Measurements from ENCODE around the gene MFAP1.
"Not testable (repeated sequence)": the region's sequence is repeated elsewhere in the genome, so short reads cannot be mapped to it uniquely, and the experiment has no call there.

The MFAP1 gene

GRCh38 chr15:43829951-43830540 lies 5.6 kb upstream of the MFAP1 start:
- H3K9me3 ChIP-seq (ENCODE audit: insufficient read depth, low read length); H2AFZ ChIP-seq (ENCODE audit: low read depth, low read length); H3K9ac ChIP-seq (ENCODE audit: low read length); H3K4me3 ChIP-seq (ENCODE audit: low read length); H4K20me1 ChIP-seq (ENCODE audit: insufficient read depth, low read length); H3K27ac ChIP-seq (ENCODE audit: low read length); H3K4me2 ChIP-seq (ENCODE audit: low read length); H3K27me3 ChIP-seq (ENCODE audit: low read depth, low read length): not testable (repeated sequence)
- Histone ChIP-seq H3K79me2 (ENCODE audit: low read length) (peaks cover 78% of the 10 kb centered on the region), H3K36me3 (replicated peaks; ENCODE audit: low read depth, low read length) (peaks cover 33% of the 10 kb centered on the region), H3K4me1 (ENCODE audit: low read length) (peaks cover 36% of the 10 kb centered on the region)

DNA sequence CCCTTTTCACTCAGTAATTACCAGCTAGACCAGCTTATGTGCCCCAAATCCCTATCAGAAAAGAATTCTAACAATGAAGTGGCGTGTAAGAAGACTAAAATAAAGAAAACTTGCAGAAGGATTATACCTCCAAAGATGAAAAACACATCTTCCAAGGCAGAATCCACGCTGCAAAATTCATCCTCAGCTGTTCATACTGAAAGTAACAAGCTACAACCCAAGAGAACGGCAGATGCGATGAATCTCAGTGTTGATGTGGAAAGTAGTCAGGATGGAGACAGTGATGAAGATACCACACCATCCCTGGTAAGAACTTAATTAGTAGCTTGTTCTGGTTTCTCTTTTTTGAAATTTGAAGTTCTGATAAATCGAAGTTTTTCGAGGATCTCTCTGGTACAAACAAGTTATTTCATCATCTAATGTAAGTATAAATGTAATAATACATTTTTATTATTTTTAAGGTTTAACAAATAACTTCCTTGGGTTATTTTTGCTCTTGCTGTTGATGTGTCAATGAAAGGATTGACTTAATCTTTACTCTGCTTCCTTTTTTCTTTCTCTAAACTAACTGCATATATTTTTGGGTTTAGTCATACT lies 3.7 kb upstream of the MFAP1 start:
- Histone ChIP-seq H3K36me3 (replicated peaks; ENCODE audit: low read depth, low read length) (peaks cover 27% of the 10 kb centered on the region), H2AFZ (ENCODE audit: low read depth, low read length) (no peak overlapping the region), H3K4me3 (ENCODE audit: low read length) (peak overlapping the region; percentile 97), H3K27ac (ENCODE audit: low read length) (peak overlapping the region; percentile 75), H3K9me3 (ENCODE audit: insufficient read depth, low read length) (no peaks in the 10 kb centered on the region; the same call in 1 of the 2 replicates), H3K79me2 (ENCODE audit: low read length) (peaks cover 85% of the 10 kb centered on the region), H3K9ac (ENCODE audit: low read length) (peak overlapping the region; percentile 98), H3K4me1 (ENCODE audit: low read length) (peaks cover 46% of the 10 kb centered on the region), H3K27me3 (ENCODE audit: low read depth, low read length) (no peaks in the 10 kb centered on the region), H4K20me1 (ENCODE audit: insufficient read depth, low read length) (0 out of 2 replicates have a peak, but pooled peaks cover 2% of the 10 kb centered on the region), H3K4me2 (ENCODE audit: low read length) (peak overlapping the region; percentile 80)
- no peak for TF ChIP-seq EZH2phosphoT487 (IDR thresholded peaks at IDR 0.05; ENCODE audit: low read depth)
- TF ChIP-seq CTCF (IDR thresholded peaks at IDR 0.05; ENCODE audit: low read depth, low read length), result no peak

- peaks cover 49% of the 10 kb centered on the region for H3K4me1 ChIP-seq (ENCODE audit: low read length)
- 0 out of 2 replicates have a peak, but pooled peaks cover 2% of the 10 kb centered on the region for H4K20me1 ChIP-seq (ENCODE audit: insufficient read depth, low read length)
- no peaks in the 10 kb centered on the region for H3K27me3 ChIP-seq (ENCODE audit: low read depth, low read length)
- peak within 1 kb of the TSS; percentile 62 for H2AFZ ChIP-seq (ENCODE audit: low read depth, low read length)
- H3K79me2 ChIP-seq (ENCODE audit: low read length), result peaks cover 83% of the 10 kb centered on the region
- peaks cover 20% of the 10 kb centered on the region for H3K36me3 ChIP-seq (replicated peaks; ENCODE audit: low read depth, low read length)
- peak within 1 kb of the TSS; percentile 75 for H3K27ac ChIP-seq (ENCODE audit: low read length)
- peak within 1 kb of the TSS; percentile 97 for H3K4me3 ChIP-seq (ENCODE audit: low read length)
- H3K9ac ChIP-seq (ENCODE audit: low read length), result peak within 1 kb of the TSS; percentile 98
- peak within 1 kb of the TSS; percentile 80 for H3K4me2 ChIP-seq (ENCODE audit: low read length)
- TF ChIP-seq CTCF (IDR thresholded peaks at IDR 0.05; ENCODE audit: low read depth, low read length), result no peak
- no peak for TF ChIP-seq EZH2phosphoT487 (IDR thresholded peaks at IDR 0.05; ENCODE audit: low read depth)
- no peaks in the 10 kb centered on the region; the same call in 1 of the 2 replicates for H3K9me3 ChIP-seq (ENCODE audit: insufficient read depth, low read length)
Observed at GRCh38 chr15:43826508-43827341, 2.2 kb upstream of the MFAP1 start, which contains the start of gene WDR76. Gene WDR76 (plus strand): TSS chr15:43827002. CDS start chr15:43827033, 31 bp downstream.

DNA sequence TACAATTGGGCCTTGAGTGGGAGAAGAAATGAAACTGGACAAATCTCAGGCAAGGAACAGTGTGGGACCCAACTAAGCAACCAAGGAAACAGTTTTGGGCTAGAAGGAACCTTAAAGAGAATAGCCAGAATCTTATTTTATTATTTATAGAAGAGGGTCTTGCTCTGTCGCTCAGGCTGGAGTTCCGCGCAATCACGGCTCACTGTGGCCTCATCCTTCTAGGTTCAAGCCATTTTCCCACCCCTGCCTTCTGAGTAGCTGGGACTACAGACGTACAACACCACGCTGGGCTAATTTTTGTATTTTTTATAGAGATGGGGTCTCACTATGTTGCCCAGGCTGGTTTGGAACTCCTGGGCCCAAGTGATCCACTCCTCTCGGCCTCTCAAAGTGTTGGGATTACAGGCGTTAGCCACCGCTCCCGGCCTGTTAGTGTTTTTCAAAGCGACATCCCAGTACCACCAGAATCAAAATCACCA lies 1.6 kb upstream of the MFAP1 start:
- Histone ChIP-seq H3K4me1 (ENCODE audit: low read length) (peaks cover 50% of the 10 kb centered on the region), H3K9ac (ENCODE audit: low read length) (peak overlapping the region; percentile 98; the same call in 1 of the 2 replicates), H4K20me1 (ENCODE audit: insufficient read depth, low read length) (0 out of 2 replicates have a peak, but pooled peaks cover 2% of the 10 kb centered on the region), H2AFZ (ENCODE audit: low read depth, low read length) (no peak overlapping the region), H3K4me3 (ENCODE audit: low read length) (peak overlapping the region; percentile 97), H3K27ac (ENCODE audit: low read length) (peak overlapping the region; percentile 75), H3K4me2 (ENCODE audit: low read length) (peak overlapping the region; percentile 80), H3K79me2 (ENCODE audit: low read length) (peaks cover 83% of the 10 kb centered on the region), H3K9me3 (ENCODE audit: insufficient read depth, low read length) (no peaks in the 10 kb centered on the region; the same call in 1 of the 2 replicates), H3K36me3 (replicated peaks; ENCODE audit: low read depth, low read length) (peaks cover 23% of the 10 kb centered on the region), H3K27me3 (ENCODE audit: low read depth, low read length) (no peaks in the 10 kb centered on the region)
- TF ChIP-seq CTCF (IDR thresholded peaks at IDR 0.05; ENCODE audit: low read depth, low read length) (no peak), EZH2phosphoT487 (IDR thresholded peaks at IDR 0.05; ENCODE audit: low read depth) (no peak)

DNA sequence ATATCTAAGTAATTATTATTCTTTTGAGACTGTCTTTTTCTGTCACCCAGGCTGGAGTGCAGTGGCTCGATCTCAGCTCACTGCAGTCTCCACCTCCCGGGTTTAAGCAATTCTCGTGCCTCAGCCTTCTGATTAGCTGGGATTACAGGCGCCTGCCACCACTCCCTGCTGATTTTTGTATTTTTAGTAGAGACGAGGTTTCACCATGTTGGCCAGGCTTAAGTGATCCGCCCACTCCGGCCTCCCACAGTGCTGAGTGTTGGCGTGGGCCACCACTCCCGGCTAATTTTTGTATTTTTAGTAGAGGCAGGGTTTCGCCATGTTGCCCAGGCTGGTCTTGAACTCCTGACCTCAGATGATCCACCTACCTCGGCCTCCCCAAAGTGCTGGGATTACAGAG lies 815 bp upstream of the MFAP1 start:
- H2AFZ ChIP-seq (ENCODE audit: low read depth, low read length), result not testable (repeated sequence)
- Histone ChIP-seq H3K27ac (ENCODE audit: low read length) (peak overlapping the region; percentile 71; the same call in 1 of the 2 replicates), H3K4me1 (ENCODE audit: low read length) (peaks cover 42% of the 10 kb centered on the region)

More for the DNA sequence above, 815 bp upstream of the MFAP1 start:
- H3K27me3 ChIP-seq (ENCODE audit: low read depth, low read length); H3K9me3 ChIP-seq (ENCODE audit: insufficient read depth, low read length); H3K9ac ChIP-seq (ENCODE audit: low read length); H4K20me1 ChIP-seq (ENCODE audit: insufficient read depth, low read length): not testable (repeated sequence)
- peaks cover 22% of the 10 kb centered on the region for H3K36me3 ChIP-seq (replicated peaks; ENCODE audit: low read depth, low read length)
- H3K79me2 ChIP-seq (ENCODE audit: low read length), result peaks cover 83% of the 10 kb centered on the region
- peak overlapping the region; percentile 94 for H3K4me3 ChIP-seq (ENCODE audit: low read length)
- peak overlapping the region; percentile 74; the same call in 1 of the 2 replicates for H3K4me2 ChIP-seq (ENCODE audit: low read length)
